HG03378 (cell line): ENCODE data around the gene CIB4.

Experiments used
- ATAC-seq: cut with Tn5 transposase; IDR thresholded peaks from one replicate; pipeline ENCODE4 v1.9.1; 2021; ENCODE audit warnings: mild to moderate bottlenecking, moderate library complexity; ENCODE audit not compliant: unreplicated experiment

The CIB4 gene

DNA sequence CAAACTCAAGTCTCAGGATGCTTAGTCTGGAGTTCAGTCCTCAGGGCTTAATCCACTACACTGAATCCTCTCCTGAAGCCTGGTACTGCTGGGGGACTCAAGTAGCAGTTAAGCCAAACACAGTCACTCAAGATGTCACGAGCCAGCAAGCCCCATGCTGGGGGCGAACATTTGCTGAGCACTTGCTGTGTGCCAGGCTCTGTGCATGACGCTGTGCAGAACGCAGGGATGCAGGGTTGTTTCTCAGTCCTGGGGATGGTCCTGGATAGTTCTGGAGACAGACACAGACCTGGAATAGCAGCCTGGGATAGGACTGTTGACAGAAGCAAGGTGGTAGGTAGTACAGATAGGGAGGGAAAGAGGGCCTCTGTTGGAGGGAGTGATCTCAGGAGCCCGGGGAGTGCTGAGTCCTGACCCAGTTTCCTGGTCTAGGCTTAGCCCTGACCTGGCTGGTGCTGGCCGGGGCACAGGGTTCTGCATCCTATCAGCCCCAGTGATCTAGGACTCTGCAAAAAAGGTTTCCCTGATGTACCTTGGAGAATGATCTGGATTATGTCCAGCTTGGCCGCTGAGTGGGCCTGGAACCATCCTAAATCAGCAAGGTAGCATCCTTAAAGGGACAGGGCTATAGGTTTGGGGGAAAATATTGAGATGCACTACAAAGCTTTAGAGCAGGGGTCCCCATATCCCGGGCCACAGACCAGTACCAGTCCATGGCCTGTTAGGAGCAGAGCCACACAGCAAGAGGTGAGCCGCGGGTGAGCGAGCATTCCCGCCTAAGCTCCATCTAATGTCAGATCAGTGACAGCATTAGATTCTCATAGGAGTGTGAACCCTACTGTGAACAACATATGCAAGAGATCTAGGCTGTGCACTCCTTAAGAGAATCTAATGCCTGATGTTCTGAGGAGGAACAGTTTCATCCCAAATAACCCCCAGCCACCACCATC lies 108.6 kb downstream of the CIB4 start:
- ATAC-seq, result no peak
